Upper lobe of right lung (tissue), 1 donor: ENCODE measurements around the gene MAPKAP1. TPM values are rescaled to one million over a fixed set of nuclear protein-coding genes. Genes with fewer than 3 reads are reported as not detected.

Experiments
- ATAC-seq: fragments of 200-7000 bp; cut with Tn5 transposase; one replicate; pipeline ENCODE4 v1.9.1; 2020; ENCODE audit warnings: mild to moderate bottlenecking, moderate library complexity
- DNase-seq: peaks from one replicate; pipeline ENCODE4 v3.0.0-alpha.2; 2020
- H3K27ac ChIP-seq: fragments of 200-600 bp; one replicate; pipeline ENCODE4 v1.8.0; 2022
- H3K27me3 ChIP-seq: fragments of 200-600 bp; one replicate; pipeline ENCODE4 v1.8.0; 2022; ENCODE audit warnings: mild to moderate bottlenecking
- H3K36me3 ChIP-seq: fragments of 200-600 bp; one replicate; pipeline ENCODE4 v1.8.0; 2022
- H3K4me1 ChIP-seq: fragments of 200-600 bp; one replicate; pipeline ENCODE4 v1.8.0; 2022
- H3K4me3 ChIP-seq: fragments of 200-600 bp; one replicate; pipeline ENCODE4 v1.8.0; 2022; ENCODE audit warnings: mild to moderate bottlenecking
- H3K9me3 ChIP-seq: fragments of 200-600 bp; one replicate; pipeline ENCODE4 v1.8.0; 2022
- CTCF ChIP-seq: fragments of 200-600 bp; IDR thresholded peaks from one replicate; pipeline ENCODE4 v1.8.0; 2022; ENCODE audit warnings: antibody characterized with exemption
- intact Hi-C: fragments of 100-400 bp; cut with DNase I; formaldehyde crosslinking; loops from one replicate; pipeline ENCODE4 v1.11.0; 2022
- total RNA-seq: library from RNA; stranded (reverse); fragmentation: NEBNext Ultra II Directional; extraction: Animal tissue kit (Norgen Biotek cat#: 25700); gene quantifications from one replicate; pipeline ENCODE4 v1.2.1, GENCODE V29; 2021
- donor health status: DM: no; HTN: yes; CAD: no; lungs with severe emphysema.

The MAPKAP1 gene
- total RNA-seq, 1 donor from 2014 or later: 76.8 TPM

DNA sequence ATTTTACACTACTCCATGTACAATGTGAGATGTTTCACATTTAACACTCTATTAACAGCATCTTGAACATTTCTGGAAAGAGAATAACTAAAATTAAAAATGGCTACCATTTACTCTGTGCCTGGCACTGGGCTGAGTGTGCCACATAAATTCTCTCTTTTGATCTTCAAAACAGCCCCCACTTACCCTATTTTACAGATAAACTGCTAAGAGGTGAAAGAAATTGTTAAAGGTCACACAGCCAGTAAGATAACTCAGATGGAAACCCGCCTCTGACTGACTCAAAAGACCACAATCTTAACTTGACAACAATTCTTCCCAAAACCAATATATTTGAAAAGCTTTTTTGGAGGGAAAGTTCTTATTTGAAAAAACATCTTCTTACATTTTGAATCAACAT is 97.3 kb downstream of the MAPKAP1 start:
- Histone ChIP-seq H3K27ac (no peak overlapping the region), H3K4me3 (no peak overlapping the region), H3K36me3 (no peaks in the 10 kb centered on the region), H3K4me1 (peaks cover 3% of the 10 kb centered on the region), H3K9me3 (no peaks in the 10 kb centered on the region), H3K27me3 (no peaks in the 10 kb centered on the region)
- intact Hi-C loops: no loop called here
- no peak for ATAC-seq
- no peak for TF ChIP-seq CTCF
- DNase-seq: no peak

- H3K4me3 ChIP-seq: no peak overlapping the region
- intact Hi-C loops: no loop called here
- peaks cover 3% of the 10 kb centered on the region for H3K4me1 ChIP-seq
- no peaks in the 10 kb centered on the region for H3K27me3 ChIP-seq
- no peaks in the 10 kb centered on the region for H3K9me3 ChIP-seq
- no peak for TF ChIP-seq CTCF
- H3K27ac ChIP-seq: no peak overlapping the region
- no peaks in the 10 kb centered on the region for H3K36me3 ChIP-seq
- ATAC-seq (no peak), DNase-seq (no peak)
Observed at GRCh38 chr9:125608489-125609224, 98.4 kb downstream of the MAPKAP1 start.

GRCh38 chr9:125604196-125604595 is 102.8 kb downstream of the MAPKAP1 start:
- no peak for DNase-seq
- no peaks in the 10 kb centered on the region for H3K9me3 ChIP-seq
- no peak overlapping the region for H3K27ac ChIP-seq
- no peak for ATAC-seq
- H3K4me1 ChIP-seq: peaks cover 3% of the 10 kb centered on the region
- no peak overlapping the region for H3K4me3 ChIP-seq
- TF ChIP-seq CTCF: no peak
- H3K27me3 ChIP-seq: no peaks in the 10 kb centered on the region
- intact Hi-C loops: no loop called here
- no peaks in the 10 kb centered on the region for H3K36me3 ChIP-seq

GRCh38 chr9:125603478-125604021 is 103.5 kb downstream of the MAPKAP1 start:
- Histone ChIP-seq H3K27ac (no peak overlapping the region), H3K27me3 (no peaks in the 10 kb centered on the region), H3K36me3 (no peaks in the 10 kb centered on the region), H3K4me3 (no peak overlapping the region), H3K9me3 (no peaks in the 10 kb centered on the region), H3K4me1 (peaks cover under 1% of the 10 kb centered on the region)
- no peak for DNase-seq
- intact Hi-C loops: no loop called here
- ATAC-seq: no peak
- TF ChIP-seq CTCF: no peak

DNA sequence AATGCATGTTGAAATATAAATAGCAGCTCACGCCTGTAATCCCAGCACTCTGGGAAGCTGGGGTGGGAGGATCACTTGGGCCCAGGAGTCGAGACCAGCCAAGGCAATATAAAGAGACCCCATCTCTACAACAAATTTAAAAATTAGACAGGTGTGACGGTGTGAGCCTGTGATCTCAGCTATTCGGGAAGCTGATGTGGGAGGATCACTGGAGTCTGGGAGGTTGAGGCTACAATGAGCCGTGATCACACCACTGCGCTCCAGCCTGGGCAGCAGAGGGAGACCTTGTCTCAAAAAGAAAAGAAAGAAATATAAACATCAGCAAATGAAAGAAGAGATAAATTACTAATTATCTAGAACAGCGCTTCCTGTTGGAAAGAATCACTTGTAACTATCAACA is 105.0 kb downstream of the MAPKAP1 start:
- Histone ChIP-seq H3K36me3 (no peaks in the 10 kb centered on the region), H3K27me3 (no peaks in the 10 kb centered on the region), H3K4me3 (no peak overlapping the region), H3K9me3 (no peaks in the 10 kb centered on the region), H3K4me1 (no peaks in the 10 kb centered on the region), H3K27ac (no peak overlapping the region)
- DNase-seq (no peak), ATAC-seq (no peak)
- TF ChIP-seq CTCF: no peak
- intact Hi-C loops: no loop called here
